Liver (tissue), 9 donors: ENCODE data around the gene SLC9A2. TPM values are rescaled to one million over a fixed set of nuclear protein-coding genes. Genes with fewer than 3 reads are reported as not detected.

ENCODE experiments used
- DNase-seq: peaks from one replicate; pipeline ENCODE4 v3.0.0-alpha.2; 2017; ENCODE audit warnings: low spot score
- H3K27ac ChIP-seq, 2 donors: one replicate each; pipeline ENCODE4 v1.7.0; 2013; ENCODE audit warnings: inconsistent platforms in 2 of 2, low read length in 2 of 2, control low read depth in 1 of 2, low read depth in 1 of 2, mild to moderate bottlenecking in 1 of 2
- H3K27me3 ChIP-seq, 4 donors: one replicate each; pipeline versions ENCODE4 v1.6.1 to v1.7.0; 2013; ENCODE audit warnings: low read length in 3 of 4, inconsistent platforms in 1 of 4, mild to moderate bottlenecking in 1 of 4, moderate library complexity in 1 of 4; ENCODE audit not compliant: control insufficient read depth in 4 of 4, insufficient read depth in 4 of 4
- H3K36me3 ChIP-seq, 4 donors: one replicate each; pipeline versions ENCODE4 v1.6.1 to v1.7.0; 2013; ENCODE audit warnings: low read length in 3 of 4, mild to moderate bottlenecking in 3 of 4, low read depth in 1 of 4, moderate library complexity in 1 of 4; ENCODE audit not compliant: control insufficient read depth in 4 of 4, insufficient read depth in 3 of 4
- H3K4me1 ChIP-seq, 4 donors: one replicate each; pipeline versions ENCODE4 v1.6.1 to v1.7.0; 2013; ENCODE audit warnings: low read length in 3 of 4, mild to moderate bottlenecking in 3 of 4, moderate library complexity in 1 of 4; ENCODE audit not compliant: control insufficient read depth in 4 of 4, insufficient read depth in 4 of 4
- H3K4me3 ChIP-seq, 3 donors: one replicate each; pipeline versions ENCODE4 v1.6.1 to v1.7.0; 2013; ENCODE audit warnings: low read length in 3 of 3, control low read depth in 1 of 3, low read depth in 1 of 3, mild to moderate bottlenecking in 1 of 3
- H3K9ac ChIP-seq, 2 donors: one replicate each; pipeline ENCODE4 v1.7.0; 2013; ENCODE audit warnings: low read length in 2 of 2, mild to moderate bottlenecking in 2 of 2, moderate library complexity in 2 of 2, control low read depth in 1 of 2, low read depth in 1 of 2
- H3K9me3 ChIP-seq, 4 donors: one replicate each; pipeline versions ENCODE4 v1.6.1 to v1.7.0; 2013; ENCODE audit warnings: low read length in 3 of 4; ENCODE audit not compliant: control insufficient read depth in 4 of 4
- ATF3 ChIP-seq: IDR thresholded peaks from 2 replicates; pipeline ENCODE4 v1.6.1; 2016; ENCODE audit warnings: antibody characterized with exemption
- EGR1 ChIP-seq, 2 donors: IDR thresholded peaks; 2 replicates each; pipeline ENCODE4 v1.6.1; 2016 to 2018; ENCODE audit warnings: antibody characterized with exemption in 2 of 2, low read depth in 2 of 2
- FOXA1 ChIP-seq: IDR thresholded peaks from 2 replicates; pipeline ENCODE4 v1.6.1; 2016; ENCODE audit warnings: antibody characterized with exemption
- FOXA2 ChIP-seq: IDR thresholded peaks from 2 replicates; pipeline ENCODE4 v1.6.1; 2016; ENCODE audit warnings: antibody characterized with exemption
- GABPA ChIP-seq, 2 donors: IDR thresholded peaks in 1 of 2; conservative IDR thresholded peaks in 1 of 2; 2 replicates each; pipeline ENCODE4 v1.6.1; 2016; ENCODE audit warnings: antibody characterized with exemption in 2 of 2, mild to moderate bottlenecking in 1 of 2, moderate library complexity in 1 of 2
- HNF4A ChIP-seq, 2 donors: conservative IDR thresholded peaks; 2 replicates each; pipeline ENCODE4 v1.6.1; 2016; ENCODE audit warnings: antibody characterized with exemption in 2 of 2, mild to moderate bottlenecking in 2 of 2
- HNF4G ChIP-seq: IDR thresholded peaks from 2 replicates; pipeline ENCODE4 v1.6.1; 2016; ENCODE audit warnings: antibody characterized with exemption
- NR2F2 ChIP-seq: IDR thresholded peaks from 2 replicates; pipeline ENCODE4 v1.6.1; 2016; ENCODE audit warnings: antibody characterized with exemption
- REST ChIP-seq: IDR thresholded peaks from 2 replicates; pipeline ENCODE4 v1.6.1; 2016; ENCODE audit warnings: antibody characterized with exemption, mild to moderate bottlenecking
- RXRA ChIP-seq, 2 donors: IDR thresholded peaks; 2 replicates each; pipeline ENCODE4 v1.6.1; 2017 to 2018; ENCODE audit warnings: antibody characterized with exemption in 2 of 2, mild to moderate bottlenecking in 1 of 2
- TAF1 ChIP-seq: conservative IDR thresholded peaks from 2 replicates; pipeline ENCODE4 v1.6.1; 2016; ENCODE audit warnings: antibody characterized with exemption, mild to moderate bottlenecking
- YY1 ChIP-seq: IDR thresholded peaks from 2 replicates; pipeline ENCODE4 v1.6.1; 2016; ENCODE audit warnings: antibody characterized with exemption, mild to moderate bottlenecking
- ZBTB33 ChIP-seq: IDR thresholded peaks from 2 replicates; pipeline ENCODE4 v1.6.1; 2016; ENCODE audit warnings: antibody characterized with exemption
- WGBS: extraction: QIAGEN DNeasy Blood & Tissue Kit; methylation state at CpG from one replicate; pipeline ENCODE4 v1.1.7; 2013; 5-methylcytosine and 5-hydroxymethylcytosine counted together
- polyA plus RNA-seq, 2 donors: library from polyadenylated mRNA; stranded (reverse) in 1 of 2; unstranded in 1 of 2; fragments of 200-250 nt in 1 of 2; fragments of >200 nt in 1 of 2; fragmentation: Nextera tagmentation in 1 of 2; extraction: Ambion mirVana in 1 of 2; gene quantifications; one replicate each; pipeline versions ENCODE4 v1.2.1 to v1.2.3, GENCODE V29; 2013 to 2015
- total RNA-seq, 2 donors: library from RNA; depleted of rRNA; stranded (reverse); fragments of >200 nt; gene quantifications; one replicate each; pipeline ENCODE4 v1.2.3, GENCODE V29; 2014
- donor health status: healthy.
- donor health status: healthy.
- donor health status: healthy.
- donor health status: healthy.
- donor health status: healthy.

SLC9A2 gene
- total and polyA plus RNA-seq, 4 donors, result under 0.01 to 0.05 (median 0.01) TPM; not detected in 1

- no peak overlapping the region for H3K4me3 ChIP-seq
- no peaks in the 10 kb centered on the region for H3K4me1 ChIP-seq
- H3K27ac ChIP-seq, result no peak overlapping the region
- H3K27me3 ChIP-seq, result no peaks in the 10 kb centered on the region
- 94% methylated on average over 5 of the region's 5 CpGs for WGBS
- DNase-seq, result no peak
- H3K9me3 ChIP-seq, result no peaks in the 10 kb centered on the region
- H3K36me3 ChIP-seq, result peaks cover 13 to 46% (median 41%) of the 10 kb centered on the region in 4 donors
- H3K9ac ChIP-seq, result no peak overlapping the region
- TF ChIP-seq HNF4G (no peak), ZBTB33 (no peak), FOXA2 (no peak), GABPA (IDR thresholded peaks at IDR 0.05 in 1 of 2, conservative IDR thresholded peaks at IDR 0.05 in 1 of 2) (no peak), NR2F2 (no peak), TAF1 (no peak), YY1 (no peak), FOXA1 (no peak), RXRA (IDR thresholded peaks at IDR 0.05) (no peak), EGR1 (IDR thresholded peaks at IDR 0.05; ENCODE audit: low read depth in 2 of 2) (no peak), REST (no peak), HNF4A (conservative IDR thresholded peaks at IDR 0.05) (no peak)
These were observed 98.1 kb downstream of the SLC9A2 start for GRCh38 chr2:102717308-102718018.

- no peaks in the 10 kb centered on the region for H3K9me3 ChIP-seq
These were observed 99.3 kb downstream of the SLC9A2 start for GRCh38 chr2:102718387-102719316.

More at GRCh38 chr2:102718387-102719316, 99.3 kb downstream of the SLC9A2 start:
- Histone ChIP-seq H3K4me3 (no peak overlapping the region), H3K27me3 (no peaks in the 10 kb centered on the region), H3K9ac (no peak overlapping the region), H3K36me3 (peaks cover 15 to 56% (median 46%) of the 10 kb centered on the region in 4 donors), H3K27ac (no peak overlapping the region), H3K4me1 (no peaks in the 10 kb centered on the region)
- TF ChIP-seq EGR1 (IDR thresholded peaks at IDR 0.05; ENCODE audit: low read depth in 2 of 2) (no peak), GABPA (IDR thresholded peaks at IDR 0.05 in 1 of 2, conservative IDR thresholded peaks at IDR 0.05 in 1 of 2) (no peak), FOXA2 (no peak), ATF3 (no peak)
- 94% methylated on average over 26 of the region's 26 CpGs for WGBS
- no peak for DNase-seq
